ENCODE results near the gene ARHGAP24.

DNA sequence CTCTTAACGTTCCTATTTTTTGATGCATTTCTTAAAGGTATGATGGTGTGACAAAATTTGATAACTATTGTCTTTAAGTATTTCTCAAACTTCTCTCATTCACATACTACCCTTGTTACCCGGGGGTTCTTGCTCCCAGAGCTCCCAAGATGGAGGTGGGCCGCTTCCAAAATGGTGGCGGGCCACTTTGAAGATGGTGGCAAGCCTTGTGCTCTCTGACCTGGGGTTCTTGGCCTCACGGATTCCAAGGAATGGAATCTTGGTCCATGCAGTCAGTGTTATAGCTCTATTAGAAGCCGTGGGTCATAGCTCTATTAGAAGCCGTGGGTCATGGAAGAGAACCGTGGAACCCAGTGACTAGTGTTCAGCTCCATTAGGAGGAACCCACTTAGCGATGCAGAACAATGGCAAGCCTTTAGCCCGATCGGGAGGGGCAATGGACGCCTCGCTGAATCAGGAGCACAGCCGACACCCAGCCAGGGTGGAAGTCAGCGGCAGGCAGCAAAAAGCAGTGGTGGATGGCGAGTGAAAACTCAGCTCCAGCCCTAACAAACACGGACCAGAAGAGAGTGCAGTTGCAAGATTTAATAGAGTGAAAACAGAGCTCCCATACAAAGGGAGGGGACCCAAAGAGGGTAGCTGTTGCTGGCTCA lies 481.5 kb downstream of the ARHGAP24 start:
- TF ChIP-seq, protein P1, sequence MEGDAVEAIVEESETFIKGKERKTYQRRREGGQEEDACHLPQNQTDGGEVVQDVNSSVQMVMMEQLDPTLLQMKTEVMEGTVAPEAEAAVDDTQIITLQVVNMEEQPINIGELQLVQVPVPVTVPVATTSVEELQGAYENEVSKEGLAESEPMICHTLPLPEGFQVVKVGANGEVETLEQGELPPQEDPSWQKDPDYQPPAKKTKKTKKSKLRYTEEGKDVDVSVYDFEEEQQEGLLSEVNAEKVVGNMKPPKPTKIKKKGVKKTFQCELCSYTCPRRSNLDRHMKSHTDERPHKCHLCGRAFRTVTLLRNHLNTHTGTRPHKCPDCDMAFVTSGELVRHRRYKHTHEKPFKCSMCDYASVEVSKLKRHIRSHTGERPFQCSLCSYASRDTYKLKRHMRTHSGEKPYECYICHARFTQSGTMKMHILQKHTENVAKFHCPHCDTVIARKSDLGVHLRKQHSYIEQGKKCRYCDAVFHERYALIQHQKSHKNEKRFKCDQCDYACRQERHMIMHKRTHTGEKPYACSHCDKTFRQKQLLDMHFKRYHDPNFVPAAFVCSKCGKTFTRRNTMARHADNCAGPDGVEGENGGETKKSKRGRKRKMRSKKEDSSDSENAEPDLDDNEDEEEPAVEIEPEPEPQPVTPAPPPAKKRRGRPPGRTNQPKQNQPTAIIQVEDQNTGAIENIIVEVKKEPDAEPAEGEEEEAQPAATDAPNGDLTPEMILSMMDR (IDR thresholded peaks at IDR 0.05; ENCODE audit: extremely low read depth in 1 of 2, insufficient read depth in 1 of 2, low read depth in 1 of 2, low read length in 2 of 2), result no peak
- TF ChIP-seq, protein P2, sequence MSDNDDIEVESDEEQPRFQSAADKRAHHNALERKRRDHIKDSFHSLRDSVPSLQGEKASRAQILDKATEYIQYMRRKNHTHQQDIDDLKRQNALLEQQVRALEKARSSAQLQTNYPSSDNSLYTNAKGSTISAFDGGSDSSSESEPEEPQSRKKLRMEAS (IDR thresholded peaks at IDR 0.05; ENCODE audit: insufficient read depth, insufficient read length), result no peak
- TF ChIP-seq EZH2 (IDR thresholded peaks at IDR 0.05; ENCODE audit: borderline replicate concordance, low read depth, low read length, severe bottlenecking) (no peak), POLR2AphosphoS5 (IDR thresholded peaks at IDR 0.05; ENCODE audit: insufficient read depth, low read depth, low read length) (no peak), POLR2A (IDR thresholded peaks at IDR 0.05; ENCODE audit: low read depth, low read length) (no peak), GATA2 (IDR thresholded peaks at IDR 0.05; ENCODE audit: insufficient read depth, insufficient read length, low read depth, low read length) (no peak), JUN (IDR thresholded peaks at IDR 0.05; ENCODE audit: borderline replicate concordance, insufficient read depth, insufficient read length, low read depth) (no peak), MYC (IDR thresholded peaks at IDR 0.05; ENCODE audit: low read depth, low read length) (no peak), FOS (IDR thresholded peaks at IDR 0.05; ENCODE audit: borderline replicate concordance, insufficient read depth, low read length) (no peak)

Measured in endothelial cell of umbilical vein (primary cell).